Panc1 (cell line): ENCODE results near the gene SLC30A7. TPM values are rescaled to one million over a fixed set of nuclear protein-coding genes. Genes with fewer than 3 reads are reported as not detected.
A peak's percentile ranks its signal among the peaks of the same experiment; 100 is the strongest.

Experiments
- ATAC-seq: fragments of 200-7000 bp; cut with Tn5 transposase; 2 replicates; pipeline ENCODE4 v1.9.1; 2020; ENCODE audit warnings: mild to moderate bottlenecking, moderate library complexity
- BruUV-seq: library from RNA; stranded (reverse); fragments of 400-500 nt; replicated peaks from 2 replicates; lab custom pipeline; 2021; lab: Mats Ljungman, UMichigan
- CTCF ChIA-PET: fragments of 300-600 bp; sonication (Branson Sonifier 250); formaldehyde crosslinking; loops from one replicate; lab custom pipeline; 2022; ENCODE audit warnings: antibody characterized with exemption; lab: Charles Lee
- POLR2A ChIA-PET: fragments of 300-600 bp; sonication (Branson Sonifier 250); formaldehyde crosslinking; loops from one replicate; lab custom pipeline; 2022; ENCODE audit warnings: antibody characterized with exemption; lab: Charles Lee
- DNase-seq: peaks from one replicate; pipeline ENCODE4 v3.0.0-alpha.2; 2010; ENCODE audit warnings: low read depth, low spot score
- H3K27ac ChIP-seq: 2 replicates; pipeline ENCODE4 v1.5.1; 2011; ENCODE audit warnings: mild to moderate bottlenecking, low read length, inconsistent platforms
- H3K27me3 ChIP-seq: fragments of 200-500 bp; sonication (Bioruptor generic); 2 replicates; pipeline ENCODE4 v1.6.0; 2014; ENCODE audit warnings: low read length, inconsistent platforms; ENCODE audit not compliant: control insufficient read depth, insufficient read depth
- H3K36me3 ChIP-seq: fragments of 200-500 bp; sonication (Bioruptor generic); 2 replicates; pipeline ENCODE4 v1.5.1; 2014; ENCODE audit warnings: inconsistent platforms, mild to moderate bottlenecking, low read length, moderate library complexity; ENCODE audit not compliant: control insufficient read depth, insufficient read depth
- H3K4me1 ChIP-seq: 2 replicates; pipeline ENCODE4 v1.5.1; 2011; ENCODE audit warnings: inconsistent platforms, mild to moderate bottlenecking, low read length, moderate library complexity; ENCODE audit not compliant: control insufficient read depth, insufficient read depth
- H3K4me3 ChIP-seq, 2 experiments: 2 replicates each; pipeline ENCODE4 v1.5.1; 2011 to 2012; ENCODE audit warnings: low read depth in 2 of 2, low read length in 2 of 2, mild to moderate bottlenecking in 2 of 2, inconsistent platforms in 1 of 2, moderate library complexity in 1 of 2
- H3K9me3 ChIP-seq: fragments of 200-500 bp; sonication (Bioruptor generic); 2 replicates; pipeline ENCODE4 v1.5.1; 2014; ENCODE audit warnings: low read depth, mild to moderate bottlenecking, inconsistent platforms, low read length, moderate library complexity; ENCODE audit not compliant: control insufficient read depth, insufficient read depth
- POLR2AphosphoS5 ChIP-seq: IDR thresholded peaks from 2 replicates; pipeline ENCODE4 v1.6.1; 2012; ENCODE audit warnings: mild to moderate bottlenecking, low read depth, low read length, moderate library complexity
- SIN3A ChIP-seq: IDR thresholded peaks from 2 replicates; pipeline ENCODE4 v1.6.1; 2012; ENCODE audit warnings: low read depth, mild to moderate bottlenecking, low read length, moderate library complexity, borderline replicate concordance; ENCODE audit not compliant: insufficient read depth
- TCF7L2 ChIP-seq: IDR thresholded peaks from 2 replicates; pipeline ENCODE4 v1.6.1; 2011; ENCODE audit warnings: mild to moderate bottlenecking, low read depth, low read length, inconsistent platforms
- in situ Hi-C: cut with HindIII; loops from 2 replicates; pipeline ENCODE4 v1.10.0; 2016; ENCODE audit warnings: low sequenced_read_pairs, low pct_unique_long_range_greater_than_20kb
- intact Hi-C: fragments of 100-400 bp; cut with micrococcal nuclease; formaldehyde crosslinking; loops from one replicate; pipeline ENCODE4 v1.10.0; 2022; ENCODE audit not compliant: unreplicated experiment
- total RNA-seq: library from RNA; stranded (reverse); gene quantifications from one replicate; pipeline ENCODE4 v1.2.1, GENCODE V29; 2021; ENCODE audit not compliant: unreplicated experiment
- TF ChIP-seq, protein P1 (sequence below), 2 experiments: IDR thresholded peaks; 2 replicates each; pipeline ENCODE4 v1.6.1; 2011 to 2012; ENCODE audit warnings: low read depth in 2 of 2, control low read depth in 1 of 2, low read length in 1 of 2, mild to moderate bottlenecking in 1 of 2, moderate library complexity in 1 of 2; ENCODE audit not compliant: insufficient read depth in 1 of 2
- TF ChIP-seq, protein P2 (sequence below): fragments of 450-650 bp; IDR thresholded peaks from 2 replicates; pipeline ENCODE4 v1.5.1; 2017; ENCODE audit warnings: mild to moderate bottlenecking

SLC30A7 gene
- total RNA-seq, 1 experiment from 2014 or later: 18.5 TPM

DNA sequence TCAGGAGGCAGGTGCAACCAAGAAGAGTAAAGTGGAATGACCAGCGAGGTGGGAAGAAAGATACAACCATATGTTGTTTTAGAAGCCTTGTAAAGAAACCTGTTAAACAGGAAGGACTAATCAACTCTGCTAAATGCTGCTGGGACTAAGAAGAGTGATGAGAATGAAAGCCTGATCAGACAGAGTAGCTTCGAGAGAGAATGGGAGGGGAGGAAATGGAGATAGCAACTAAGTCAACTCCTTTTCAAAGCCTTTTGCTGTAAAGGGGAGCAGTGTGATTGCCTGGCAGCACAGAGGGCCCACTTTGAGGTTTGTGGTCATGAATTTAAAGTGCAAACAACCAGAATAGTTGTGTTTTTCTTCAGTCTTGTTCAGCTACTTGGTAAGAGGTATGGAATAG is 31.4 kb downstream of the SLC30A7 start:
- intact Hi-C loops: no loop called here
- ATAC-seq: no peak
- Histone ChIP-seq H3K4me1 (no peaks in the 10 kb centered on the region), H3K4me3 (no peak overlapping the region), H3K27ac (no peak overlapping the region), H3K9me3 (no peaks in the 10 kb centered on the region), H3K27me3 (no peaks in the 10 kb centered on the region), H3K36me3 (peaks cover 1% of the 10 kb centered on the region; the same call in 1 of the 2 replicates)
- POLR2A ChIA-PET: no interaction called here
- no TSS peak for BruUV-seq
- CTCF ChIA-PET: no interaction called here
- no peak for TF ChIP-seq TCF7L2
- TF ChIP-seq, protein P1, sequence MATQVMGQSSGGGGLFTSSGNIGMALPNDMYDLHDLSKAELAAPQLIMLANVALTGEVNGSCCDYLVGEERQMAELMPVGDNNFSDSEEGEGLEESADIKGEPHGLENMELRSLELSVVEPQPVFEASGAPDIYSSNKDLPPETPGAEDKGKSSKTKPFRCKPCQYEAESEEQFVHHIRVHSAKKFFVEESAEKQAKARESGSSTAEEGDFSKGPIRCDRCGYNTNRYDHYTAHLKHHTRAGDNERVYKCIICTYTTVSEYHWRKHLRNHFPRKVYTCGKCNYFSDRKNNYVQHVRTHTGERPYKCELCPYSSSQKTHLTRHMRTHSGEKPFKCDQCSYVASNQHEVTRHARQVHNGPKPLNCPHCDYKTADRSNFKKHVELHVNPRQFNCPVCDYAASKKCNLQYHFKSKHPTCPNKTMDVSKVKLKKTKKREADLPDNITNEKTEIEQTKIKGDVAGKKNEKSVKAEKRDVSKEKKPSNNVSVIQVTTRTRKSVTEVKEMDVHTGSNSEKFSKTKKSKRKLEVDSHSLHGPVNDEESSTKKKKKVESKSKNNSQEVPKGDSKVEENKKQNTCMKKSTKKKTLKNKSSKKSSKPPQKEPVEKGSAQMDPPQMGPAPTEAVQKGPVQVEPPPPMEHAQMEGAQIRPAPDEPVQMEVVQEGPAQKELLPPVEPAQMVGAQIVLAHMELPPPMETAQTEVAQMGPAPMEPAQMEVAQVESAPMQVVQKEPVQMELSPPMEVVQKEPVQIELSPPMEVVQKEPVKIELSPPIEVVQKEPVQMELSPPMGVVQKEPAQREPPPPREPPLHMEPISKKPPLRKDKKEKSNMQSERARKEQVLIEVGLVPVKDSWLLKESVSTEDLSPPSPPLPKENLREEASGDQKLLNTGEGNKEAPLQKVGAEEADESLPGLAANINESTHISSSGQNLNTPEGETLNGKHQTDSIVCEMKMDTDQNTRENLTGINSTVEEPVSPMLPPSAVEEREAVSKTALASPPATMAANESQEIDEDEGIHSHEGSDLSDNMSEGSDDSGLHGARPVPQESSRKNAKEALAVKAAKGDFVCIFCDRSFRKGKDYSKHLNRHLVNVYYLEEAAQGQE (IDR thresholded peaks at IDR 0.05; ENCODE audit: insufficient read depth in 1 of 2, low read depth in 2 of 2, low read length in 1 of 2): no peak
- no peak for TF ChIP-seq SIN3A
- no peak for TF ChIP-seq POLR2AphosphoS5
- TF ChIP-seq, protein P2, sequence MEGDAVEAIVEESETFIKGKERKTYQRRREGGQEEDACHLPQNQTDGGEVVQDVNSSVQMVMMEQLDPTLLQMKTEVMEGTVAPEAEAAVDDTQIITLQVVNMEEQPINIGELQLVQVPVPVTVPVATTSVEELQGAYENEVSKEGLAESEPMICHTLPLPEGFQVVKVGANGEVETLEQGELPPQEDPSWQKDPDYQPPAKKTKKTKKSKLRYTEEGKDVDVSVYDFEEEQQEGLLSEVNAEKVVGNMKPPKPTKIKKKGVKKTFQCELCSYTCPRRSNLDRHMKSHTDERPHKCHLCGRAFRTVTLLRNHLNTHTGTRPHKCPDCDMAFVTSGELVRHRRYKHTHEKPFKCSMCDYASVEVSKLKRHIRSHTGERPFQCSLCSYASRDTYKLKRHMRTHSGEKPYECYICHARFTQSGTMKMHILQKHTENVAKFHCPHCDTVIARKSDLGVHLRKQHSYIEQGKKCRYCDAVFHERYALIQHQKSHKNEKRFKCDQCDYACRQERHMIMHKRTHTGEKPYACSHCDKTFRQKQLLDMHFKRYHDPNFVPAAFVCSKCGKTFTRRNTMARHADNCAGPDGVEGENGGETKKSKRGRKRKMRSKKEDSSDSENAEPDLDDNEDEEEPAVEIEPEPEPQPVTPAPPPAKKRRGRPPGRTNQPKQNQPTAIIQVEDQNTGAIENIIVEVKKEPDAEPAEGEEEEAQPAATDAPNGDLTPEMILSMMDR: no peak
- no peak for DNase-seq
- in situ Hi-C loops: no loop called here

DNA sequence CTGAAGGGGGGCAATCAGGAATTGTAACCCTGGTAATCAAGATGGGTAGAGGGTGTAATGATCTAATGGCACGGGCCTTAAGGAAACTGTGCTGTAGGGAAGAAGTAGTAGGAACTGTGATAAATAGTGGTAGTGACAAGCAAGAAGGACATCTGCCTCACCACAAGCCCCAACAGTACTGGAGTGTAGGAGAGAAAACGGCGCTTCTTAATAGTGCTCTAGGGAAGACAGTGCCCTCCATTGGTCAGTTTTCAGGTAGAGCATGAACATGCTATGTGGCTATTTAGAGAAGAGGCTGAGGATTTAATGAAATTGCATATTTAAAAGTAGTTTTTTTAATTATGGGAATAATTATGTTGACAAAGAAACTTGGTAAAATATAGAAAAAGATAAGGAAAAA is 32.2 kb downstream of the SLC30A7 start:
- in situ Hi-C loops: no loop called here
- Histone ChIP-seq H3K4me3 (no peak overlapping the region), H3K36me3 (no peaks in the 10 kb centered on the region; the same call in 1 of the 2 replicates), H3K27ac (no peak overlapping the region), H3K4me1 (no peaks in the 10 kb centered on the region), H3K27me3 (no peaks in the 10 kb centered on the region), H3K9me3 (no peaks in the 10 kb centered on the region)
- ChIA-PET CTCF (no interaction called here), POLR2A (no interaction called here)
- ATAC-seq (no peak), DNase-seq (no peak)
- no TSS peak for BruUV-seq
- TF ChIP-seq, protein P1 (IDR thresholded peaks at IDR 0.05; ENCODE audit: insufficient read depth in 1 of 2, low read depth in 2 of 2, low read length in 1 of 2): no peak
- TF ChIP-seq, protein P2: peak; percentile 26; the same call in 1 of the 2 replicates
- intact Hi-C loops: no loop called here
